Vagina (tissue), 2 donors: ENCODE results near the gene COMMD10.

Source experiments
- POLR2AphosphoS5 ChIP-seq, 2 donors: sonication (generic); formaldehyde crosslinking; IDR thresholded peaks; one replicate each; pipeline ENCODE4 v1.9.0; 2017; ENCODE audit warnings: antibody characterized with exemption in 2 of 2, mild to moderate bottlenecking in 2 of 2, low read depth in 1 of 2; ENCODE audit not compliant: insufficient read depth in 1 of 2
- TF ChIP-seq, protein P1 (sequence below), 3 experiments: fragments of 450-650 bp in 2 of 3; fragments of 200-600 bp in 1 of 3; sonication (generic) in 1 of 3; IDR thresholded peaks; one replicate each; pipeline ENCODE4 v1.5.1; 2017 to 2019; ENCODE audit warnings: antibody characterized with exemption in 3 of 3, mild to moderate bottlenecking in 2 of 3, moderate library complexity in 2 of 3

DNA sequence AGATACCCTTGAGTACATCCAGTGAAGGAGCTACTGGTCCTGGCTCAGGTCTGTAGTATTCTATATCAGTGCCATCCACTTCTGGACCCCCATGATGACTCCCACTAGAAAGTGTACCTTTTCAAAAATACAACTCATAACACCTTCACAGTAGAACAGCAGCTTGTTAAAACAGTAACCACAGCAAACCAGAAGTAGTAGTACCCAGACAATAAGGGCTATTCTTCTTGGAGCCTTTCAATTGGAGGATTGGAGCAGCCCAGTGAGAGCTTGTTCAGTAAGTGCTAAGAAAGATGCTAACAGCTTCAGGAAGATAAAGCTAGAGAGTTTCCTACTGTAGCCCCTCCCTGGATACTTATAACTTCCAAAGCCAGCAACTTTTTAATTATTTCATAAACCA, 42.5 kb upstream of the COMMD10 start:
- no peak for TF ChIP-seq POLR2AphosphoS5 (IDR thresholded peaks at IDR 0.05; ENCODE audit: insufficient read depth in 1 of 2, low read depth in 1 of 2)
- TF ChIP-seq, protein P1, sequence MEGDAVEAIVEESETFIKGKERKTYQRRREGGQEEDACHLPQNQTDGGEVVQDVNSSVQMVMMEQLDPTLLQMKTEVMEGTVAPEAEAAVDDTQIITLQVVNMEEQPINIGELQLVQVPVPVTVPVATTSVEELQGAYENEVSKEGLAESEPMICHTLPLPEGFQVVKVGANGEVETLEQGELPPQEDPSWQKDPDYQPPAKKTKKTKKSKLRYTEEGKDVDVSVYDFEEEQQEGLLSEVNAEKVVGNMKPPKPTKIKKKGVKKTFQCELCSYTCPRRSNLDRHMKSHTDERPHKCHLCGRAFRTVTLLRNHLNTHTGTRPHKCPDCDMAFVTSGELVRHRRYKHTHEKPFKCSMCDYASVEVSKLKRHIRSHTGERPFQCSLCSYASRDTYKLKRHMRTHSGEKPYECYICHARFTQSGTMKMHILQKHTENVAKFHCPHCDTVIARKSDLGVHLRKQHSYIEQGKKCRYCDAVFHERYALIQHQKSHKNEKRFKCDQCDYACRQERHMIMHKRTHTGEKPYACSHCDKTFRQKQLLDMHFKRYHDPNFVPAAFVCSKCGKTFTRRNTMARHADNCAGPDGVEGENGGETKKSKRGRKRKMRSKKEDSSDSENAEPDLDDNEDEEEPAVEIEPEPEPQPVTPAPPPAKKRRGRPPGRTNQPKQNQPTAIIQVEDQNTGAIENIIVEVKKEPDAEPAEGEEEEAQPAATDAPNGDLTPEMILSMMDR (IDR thresholded peaks at IDR 0.05): no peak
